GM19468 (cell line): Measurements from ENCODE around the gene PRUNE2.

ENCODE experiments used
- ATAC-seq: cut with Tn5 transposase; IDR thresholded peaks from one replicate; pipeline ENCODE4 v1.9.1; 2021; ENCODE audit warnings: mild to moderate bottlenecking, moderate library complexity, moderate number of reproducible peaks; ENCODE audit not compliant: unreplicated experiment; ENCODE audit errors: extremely low read depth

The PRUNE2 gene

DNA sequence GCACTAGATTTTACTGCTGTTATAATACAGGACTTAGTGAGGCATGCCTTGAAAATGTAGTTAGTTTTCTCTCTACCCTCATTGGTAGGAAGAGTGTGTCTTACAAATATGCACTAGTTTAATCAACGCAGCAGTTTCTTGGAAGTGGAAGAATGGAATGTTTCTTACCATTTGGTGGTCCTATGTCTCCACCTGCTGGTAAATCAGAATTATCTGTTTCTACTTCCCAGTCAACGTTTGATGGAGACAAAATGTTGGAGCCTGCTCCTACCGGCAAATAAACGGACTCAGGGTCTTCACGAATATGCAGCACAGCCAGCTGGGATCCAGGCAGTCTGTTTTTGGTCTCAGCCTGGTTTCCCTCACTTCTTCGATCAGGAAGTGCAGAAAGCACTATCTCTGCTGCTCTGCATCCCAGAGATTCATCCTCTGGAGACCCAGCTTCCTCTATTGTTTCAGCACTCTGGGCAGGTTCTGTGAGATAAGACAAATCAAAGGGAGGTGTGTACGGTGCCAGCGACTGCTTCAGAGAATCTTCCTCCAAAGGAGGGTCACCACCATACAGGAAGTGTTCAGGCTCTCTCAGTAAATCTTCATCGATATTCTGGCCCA, 201.2 kb downstream of the PRUNE2 start:
- no peak for ATAC-seq

- ATAC-seq, result no peak
Measured at GRCh38 chr9:76703270-76703669, 202.6 kb downstream of the PRUNE2 start.

DNA sequence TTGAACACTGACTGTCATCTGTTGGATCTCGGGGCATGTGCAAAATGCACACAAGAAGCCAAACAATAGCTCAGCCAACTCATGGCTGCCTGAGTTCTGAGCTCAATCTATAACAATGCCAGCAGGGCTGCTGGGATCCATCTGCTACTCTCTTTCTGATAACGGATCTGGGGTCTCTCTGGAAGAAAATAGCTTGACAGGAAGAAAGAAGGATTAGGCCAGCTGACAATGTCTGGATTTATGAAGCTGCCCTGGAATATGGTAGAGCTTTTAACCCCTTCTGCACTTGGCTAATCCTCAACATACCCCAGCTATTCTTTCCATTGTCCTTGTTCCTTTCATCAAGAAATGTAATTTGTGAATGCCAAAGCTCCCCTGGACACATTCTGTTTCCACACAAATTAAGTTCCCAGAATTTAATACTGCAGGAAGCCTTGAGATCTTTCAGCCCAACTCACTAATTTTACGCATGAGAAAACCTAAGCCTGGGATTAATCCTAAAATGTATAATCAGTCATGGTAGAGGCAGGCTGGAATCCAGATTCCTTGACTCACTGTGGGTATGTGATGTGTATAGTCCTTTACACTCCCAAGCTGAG, 204.4 kb downstream of the PRUNE2 start:
- ATAC-seq, result no peak

- ATAC-seq, result no peak
Measured at GRCh38 chr9:76700916-76701315, 205.0 kb downstream of the PRUNE2 start.

DNA sequence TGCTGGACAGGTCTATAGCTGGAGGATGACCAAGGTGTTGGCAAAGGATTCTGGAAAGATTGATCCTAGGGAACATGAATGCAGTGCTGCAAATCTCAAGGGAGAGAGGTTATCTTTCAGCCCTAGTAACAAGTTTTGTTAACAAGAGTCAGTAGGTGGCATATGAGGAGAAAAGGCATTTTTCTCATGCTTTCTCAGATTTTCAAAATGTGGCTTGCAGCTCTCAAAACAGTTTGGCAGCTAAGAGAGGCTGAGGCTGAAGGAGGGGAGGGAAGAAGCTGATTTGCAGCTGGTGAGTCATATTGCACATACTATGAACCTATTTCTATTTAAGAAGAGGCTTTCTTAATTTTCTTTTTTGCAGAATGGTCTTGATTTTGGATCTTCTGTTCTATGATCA, 205.9 kb downstream of the PRUNE2 start:
- no peak for ATAC-seq

GRCh38 chr9:76697554-76697953, 208.4 kb downstream of the PRUNE2 start:
- ATAC-seq, result no peak

GRCh38 chr9:76697081-76697480, 208.8 kb downstream of the PRUNE2 start:
- no peak for ATAC-seq

GRCh38 chr9:76693912-76694311, 212.0 kb downstream of the PRUNE2 start:
- ATAC-seq, result no peak

DNA sequence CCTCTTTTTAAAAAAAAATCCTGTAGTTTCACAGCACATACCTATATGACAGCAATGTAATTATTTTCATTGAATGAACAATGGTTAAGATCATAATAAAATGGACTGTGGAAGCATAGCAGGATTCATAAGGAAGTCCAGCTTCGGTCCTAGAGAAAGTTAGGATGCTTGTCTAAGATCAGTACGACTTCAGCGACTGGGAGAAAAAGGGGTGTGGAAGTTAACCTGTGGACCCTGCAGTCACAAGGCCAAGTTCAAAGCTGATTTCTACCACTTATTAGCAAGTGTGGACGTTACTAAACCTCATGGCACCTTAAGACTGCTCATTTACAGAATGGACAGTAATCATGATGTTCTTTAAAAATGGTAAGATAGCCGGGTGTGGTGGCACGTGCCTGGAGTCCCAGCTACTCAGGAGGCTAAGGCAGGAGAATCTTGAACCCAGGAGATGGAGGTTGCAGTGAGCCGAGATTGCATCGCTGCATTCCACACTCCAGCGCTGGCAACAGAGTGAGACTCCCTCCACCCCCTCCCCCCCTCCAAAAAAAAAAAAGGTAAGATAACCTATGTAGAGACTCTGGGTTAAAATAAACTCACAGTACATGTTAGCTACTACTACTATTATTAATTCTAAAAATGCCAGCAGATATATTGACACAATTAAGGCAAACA, 213.3 kb downstream of the PRUNE2 start:
- ATAC-seq, result no peak

- no peak for ATAC-seq
Measured at GRCh38 chr9:76691517-76692313, 214.2 kb downstream of the PRUNE2 start.

GRCh38 chr9:76690973-76691370, 214.9 kb downstream of the PRUNE2 start:
- ATAC-seq, result no peak

GRCh38 chr9:76690246-76690972, 215.5 kb downstream of the PRUNE2 start:
- ATAC-seq, result no peak

- ATAC-seq, result no peak
Measured at GRCh38 chr9:76688471-76689238, 217.3 kb downstream of the PRUNE2 start.

DNA sequence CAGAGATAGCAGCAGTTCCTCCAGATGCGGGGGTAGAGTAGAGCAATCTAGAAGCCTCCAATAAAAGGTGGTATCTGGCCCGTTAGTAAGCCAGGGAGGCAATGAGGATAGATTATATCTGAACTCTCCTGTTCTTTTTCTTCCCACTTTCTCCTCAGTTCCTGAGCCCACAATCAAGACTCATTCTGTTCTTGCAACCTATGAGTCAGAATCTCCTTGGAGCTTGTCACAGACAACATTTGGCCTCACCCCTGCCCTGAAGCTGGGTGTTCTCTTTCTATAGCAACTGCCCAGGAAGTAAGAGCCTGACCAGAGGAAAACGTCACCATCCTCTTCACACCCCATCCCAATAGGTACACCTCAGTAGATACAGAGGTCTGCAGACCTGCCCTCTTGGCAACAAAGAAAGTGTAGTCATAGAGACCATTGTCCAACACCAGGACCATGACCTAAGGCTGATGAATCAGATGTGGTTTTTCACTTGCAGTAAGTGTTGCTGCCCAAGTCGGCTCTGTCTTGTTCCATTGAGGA, 218.0 kb downstream of the PRUNE2 start:
- no peak for ATAC-seq

DNA sequence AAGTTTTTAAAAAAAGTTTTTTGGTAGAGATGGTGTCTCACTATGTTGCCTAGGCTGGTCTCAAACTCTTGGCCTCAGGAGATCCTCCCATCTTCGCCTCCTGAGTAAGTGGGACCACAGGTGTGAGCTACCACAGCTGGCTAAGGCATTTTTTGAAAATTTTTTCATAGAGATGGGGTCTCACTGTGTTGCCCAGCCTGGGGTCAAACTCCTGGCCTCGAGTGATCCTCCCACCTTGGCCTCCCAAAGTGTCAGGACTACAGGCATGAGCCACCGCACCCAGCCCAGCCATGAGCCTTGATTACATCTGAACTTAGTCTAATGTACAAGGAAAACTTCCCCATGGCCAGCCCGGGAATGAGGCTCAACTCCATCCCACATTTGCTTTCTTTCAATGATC, 219.2 kb downstream of the PRUNE2 start:
- no peak for ATAC-seq

DNA sequence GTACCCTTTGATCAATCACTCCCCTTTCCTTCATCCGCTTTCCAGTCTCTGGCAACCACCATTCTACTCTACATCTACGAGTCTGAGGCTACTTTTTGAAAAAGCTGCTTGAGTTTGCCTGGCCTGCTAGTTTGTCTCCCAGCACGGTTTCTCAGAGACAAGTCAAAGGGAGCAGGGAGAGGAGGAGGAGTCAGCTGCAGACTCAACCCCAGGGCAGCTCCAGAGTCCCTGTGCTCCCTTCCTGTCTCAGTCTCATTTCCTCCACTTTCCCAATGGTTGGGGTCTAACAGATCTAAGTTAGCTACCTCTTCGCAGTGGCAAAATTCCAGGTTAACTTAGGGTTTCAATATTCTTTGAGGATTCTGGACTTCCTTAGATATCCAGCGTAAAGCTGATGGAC, 221.7 kb downstream of the PRUNE2 start:
- ATAC-seq, result no peak

- ATAC-seq, result no peak
Measured at GRCh38 chr9:76681556-76681955, 224.4 kb downstream of the PRUNE2 start.

- no peak for ATAC-seq
Measured at GRCh38 chr9:76680716-76681425, 225.0 kb downstream of the PRUNE2 start.
